GM23338 (cell line): ENCODE results near the gene SHANK1. TPM values are rescaled to one million over a fixed set of nuclear protein-coding genes. Genes with fewer than 3 reads are reported as not detected.

Source experiments
- ATAC-seq: fragments of 200-7000 bp; cut with Tn5 transposase; 3 replicates; pipeline ENCODE4 v1.9.1; 2020
- DNase-seq: peaks from one replicate; pipeline ENCODE4 v3.0.0-alpha.2; 2015; ENCODE audit warnings: low spot score
- H2AFZ ChIP-seq: fragments of 200-600 bp; sonication (generic); 2 replicates; pipeline ENCODE4 v1.8.0; 2016; ENCODE audit warnings: antibody characterized with exemption, mild to moderate bottlenecking, moderate library complexity
- H3F3A ChIP-seq: fragments of 200-600 bp; sonication (generic); replicated peaks from 2 replicates; pipeline ENCODE4 v1.8.0; 2017; ENCODE audit warnings: antibody characterized with exemption, mixed run types, low read depth
- H3K27ac ChIP-seq: fragments of 200-600 bp; sonication (generic); 2 replicates; pipeline ENCODE4 v1.6.1; 2016; ENCODE audit warnings: low read depth
- H3K27me3 ChIP-seq: fragments of 200-600 bp; sonication (generic); 2 replicates; pipeline ENCODE4 v1.8.0; 2016; ENCODE audit warnings: mild to moderate bottlenecking, mixed run types, moderate library complexity; ENCODE audit not compliant: insufficient read depth
- H3K36me3 ChIP-seq: fragments of 200-600 bp; sonication (generic); 2 replicates; pipeline ENCODE4 v1.8.0; 2016; ENCODE audit warnings: mild to moderate bottlenecking; ENCODE audit not compliant: insufficient read depth
- H3K4me1 ChIP-seq: fragments of 200-600 bp; sonication (generic); 2 replicates; pipeline ENCODE4 v1.8.0; 2016; ENCODE audit warnings: mild to moderate bottlenecking, moderate library complexity; ENCODE audit not compliant: insufficient read depth
- H3K4me2 ChIP-seq: fragments of 200-600 bp; sonication (generic); 2 replicates; pipeline ENCODE4 v1.7.1; 2017; ENCODE audit warnings: mixed run types
- H3K4me3 ChIP-seq: fragments of 200-600 bp; sonication (generic); 2 replicates; pipeline ENCODE4 v1.6.1; 2016; ENCODE audit warnings: mixed run types
- H3K79me2 ChIP-seq: fragments of 200-600 bp; sonication (generic); replicated peaks from 2 replicates; pipeline ENCODE4 v1.8.0; 2017; ENCODE audit warnings: mild to moderate bottlenecking; ENCODE audit not compliant: insufficient read depth
- H3K9me2 ChIP-seq: fragments of 200-600 bp; sonication (generic); 2 replicates; pipeline ENCODE4 v1.8.0; 2017; ENCODE audit not compliant: insufficient read depth
- H4K20me1 ChIP-seq: fragments of 200-600 bp; sonication (generic); replicated peaks from 2 replicates; pipeline ENCODE4 v1.8.0; 2017; ENCODE audit warnings: mild to moderate bottlenecking; ENCODE audit not compliant: insufficient read depth
- H3K27ac Mint-ChIP-seq: 2 replicates; pipeline ENCODE4 v1.8.0; 2020; ENCODE audit warnings: inconsistent platforms, mild to moderate bottlenecking, moderate library complexity, mixed read lengths
- H3K27me3 Mint-ChIP-seq: 3 replicates; pipeline ENCODE4 v1.8.0; 2022; ENCODE audit warnings: low read depth, mild to moderate bottlenecking, moderate library complexity, mixed read lengths, inconsistent platforms; ENCODE audit not compliant: insufficient read depth, poor library complexity
- H3K36me3 Mint-ChIP-seq: 3 replicates; pipeline ENCODE4 v1.8.0; 2021; ENCODE audit warnings: low read depth, mild to moderate bottlenecking, inconsistent platforms, moderate library complexity, mixed read lengths
- H3K4me1 Mint-ChIP-seq: 3 replicates; pipeline ENCODE4 v1.8.0; 2020; ENCODE audit warnings: mild to moderate bottlenecking, inconsistent platforms, mixed read lengths
- H3K4me3 Mint-ChIP-seq: 3 replicates; pipeline ENCODE4 v1.8.0; 2021; ENCODE audit warnings: moderate library complexity, mild to moderate bottlenecking, inconsistent platforms, mixed read lengths
- H3K9me3 Mint-ChIP-seq: 3 replicates; pipeline ENCODE4 v1.8.0; 2020; ENCODE audit warnings: moderate library complexity, mild to moderate bottlenecking, inconsistent platforms, mixed read lengths
- CTCF ChIP-seq, 2 experiments: fragments of 200-600 bp in 1 of 2; sonication (generic) in 1 of 2; conservative IDR thresholded peaks; 2 replicates each; pipeline versions ENCODE4 v1.5.1 to v1.6.1; 2016 to 2017; ENCODE audit warnings: antibody characterized with exemption in 2 of 2, low read depth in 2 of 2, mild to moderate bottlenecking in 2 of 2, moderate library complexity in 1 of 2
- ETS1 ChIP-seq: IDR thresholded peaks from 2 replicates; pipeline ENCODE4 v1.6.1; 2016; ENCODE audit warnings: antibody characterized with exemption
- EZH2 ChIP-seq: fragments of 200-600 bp; sonication (generic); IDR thresholded peaks from one replicate; pipeline ENCODE4 v1.8.0; 2017; ENCODE audit warnings: antibody characterized with exemption, mild to moderate bottlenecking, low read depth; ENCODE audit not compliant: unreplicated experiment
- EZH2phosphoT487 ChIP-seq: fragments of 200-600 bp; sonication (generic); IDR thresholded peaks from one replicate; pipeline ENCODE4 v1.8.1; 2018; ENCODE audit warnings: antibody characterized with exemption; ENCODE audit not compliant: unreplicated experiment
- NANOG ChIP-seq: IDR thresholded peaks from 2 replicates; pipeline ENCODE4 v1.6.1; 2016; ENCODE audit warnings: antibody characterized with exemption, borderline replicate concordance
- POLR2AphosphoS5 ChIP-seq: IDR thresholded peaks from 2 replicates; pipeline ENCODE4 v1.6.1; 2016; ENCODE audit warnings: antibody characterized with exemption, low read depth
- REST ChIP-seq: IDR thresholded peaks from one replicate; pipeline ENCODE4 v1.6.1; 2018; ENCODE audit warnings: antibody characterized with exemption; ENCODE audit not compliant: unreplicated experiment
- STAT1 ChIP-seq: IDR thresholded peaks from one replicate; pipeline ENCODE4 v1.6.1; 2016; ENCODE audit warnings: antibody characterized with exemption; ENCODE audit not compliant: unreplicated experiment
- ZNF114 ChIP-seq: fragments of 250-450 bp; sonication (Bioruptor Pico); IDR thresholded peaks from 2 replicates; pipeline ENCODE4 v1.5.0; 2020; ENCODE audit warnings: mild to moderate bottlenecking, moderate library complexity
- ZNF331 ChIP-seq: fragments of 250-450 bp; sonication (Bioruptor Pico); IDR thresholded peaks from 2 replicates; pipeline ENCODE4 v1.5.0; 2020; ENCODE audit warnings: low read depth, mild to moderate bottlenecking, moderate library complexity
- ZNF462 ChIP-seq: fragments of 250-450 bp; sonication (Bioruptor Pico); IDR thresholded peaks from 2 replicates; pipeline ENCODE4 v1.5.0; 2020; ENCODE audit warnings: mild to moderate bottlenecking, moderate library complexity
- polyA plus RNA-seq: library from polyadenylated mRNA; unstranded; fragments of >200 nt; fragmentation: Nextera tagmentation; extraction: Ambion mirVana; gene quantifications from 2 replicates; pipeline ENCODE4 v1.2.1, GENCODE V29; 2016
- total RNA-seq: library from RNA; depleted of rRNA; stranded (reverse); fragments of >200 nt; shearing (Covaris generic); gene quantifications from 2 replicates; pipeline ENCODE4 v1.2.3, GENCODE V29; 2014

Gene SHANK1
- total and polyA plus RNA-seq, 2 experiments from 2014 or later: 0.23 to 4.1 TPM

- TF ChIP-seq ZNF462 (CRISPR knock-in tag): no peak
- peak; percentile 79 for TF ChIP-seq EZH2
These were observed 50.1 kb downstream of the SHANK1 start (continued) for GRCh38 chr19:50669302-50670101.

GRCh38 chr19:50668879-50669278 lies 50.7 kb downstream of the SHANK1 start:
- Histone ChIP-seq H3K4me3 (peak overlapping the region; percentile 47), H3K79me2 (no peaks in the 10 kb centered on the region), H3K9me2 (no peaks in the 10 kb centered on the region), H3K27ac (no peak overlapping the region), H3K27me3 (peaks cover 98% of the 10 kb centered on the region), H4K20me1 (peaks cover 3% of the 10 kb centered on the region; the same call in 1 of the 2 replicates), H3K4me2 (no peak overlapping the region; the same call in 1 of the 2 replicates), H3K36me3 (no peaks in the 10 kb centered on the region), H3F3A (peaks cover 3% of the 10 kb centered on the region; the same call in 1 of the 2 replicates), H2AFZ (no peak overlapping the region), H3K4me1 (peaks cover 10% of the 10 kb centered on the region)
- no peaks in the 10 kb centered on the region for H3K4me1 Mint-ChIP-seq
- peaks cover 10% of the 10 kb centered on the region for H3K27me3 Mint-ChIP-seq
- peaks cover 38% of the 10 kb centered on the region for H3K36me3 Mint-ChIP-seq
- no peak for DNase-seq
- ATAC-seq: no peak
- H3K9me3 Mint-ChIP-seq: peaks cover 72% of the 10 kb centered on the region
- no peak overlapping the region for H3K4me3 Mint-ChIP-seq
- H3K27ac Mint-ChIP-seq: no peak overlapping the region
- TF ChIP-seq STAT1 (no peak), POLR2AphosphoS5 (no peak), ETS1 (no peak), NANOG (no peak), EZH2phosphoT487 (no peak), CTCF (conservative IDR thresholded peaks at IDR 0.05; ENCODE audit: low read depth in 2 of 2) (no peak), REST (no peak), ZNF331 (CRISPR knock-in tag) (no peak), ZNF114 (CRISPR knock-in tag) (no peak)
